ENCODE data around the gene RBP7.

RBP7 gene

DNA sequence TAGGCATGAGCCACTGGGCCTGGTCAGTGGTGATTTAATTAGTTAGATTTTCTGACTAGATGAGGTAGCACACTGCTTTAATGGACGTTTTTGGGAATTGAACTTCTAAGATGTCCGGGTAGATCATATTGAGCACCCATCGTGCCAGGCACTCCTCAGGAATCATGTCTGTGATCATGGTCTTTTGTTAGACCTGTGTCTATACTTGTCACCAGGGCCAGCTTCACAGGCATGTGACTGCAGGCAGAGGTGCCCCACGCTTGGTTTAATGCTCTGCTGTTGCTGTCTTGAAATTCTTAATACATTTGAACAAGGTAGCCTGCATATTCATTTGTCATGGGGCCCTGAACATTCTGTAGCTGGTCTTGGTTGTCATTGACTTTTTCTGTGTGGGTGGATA lies 55.3 kb downstream of the RBP7 start:
- DNase-seq (ENCODE audit: extremely low read depth, low read depth) = no peak
- TF ChIP-seq, protein P1, sequence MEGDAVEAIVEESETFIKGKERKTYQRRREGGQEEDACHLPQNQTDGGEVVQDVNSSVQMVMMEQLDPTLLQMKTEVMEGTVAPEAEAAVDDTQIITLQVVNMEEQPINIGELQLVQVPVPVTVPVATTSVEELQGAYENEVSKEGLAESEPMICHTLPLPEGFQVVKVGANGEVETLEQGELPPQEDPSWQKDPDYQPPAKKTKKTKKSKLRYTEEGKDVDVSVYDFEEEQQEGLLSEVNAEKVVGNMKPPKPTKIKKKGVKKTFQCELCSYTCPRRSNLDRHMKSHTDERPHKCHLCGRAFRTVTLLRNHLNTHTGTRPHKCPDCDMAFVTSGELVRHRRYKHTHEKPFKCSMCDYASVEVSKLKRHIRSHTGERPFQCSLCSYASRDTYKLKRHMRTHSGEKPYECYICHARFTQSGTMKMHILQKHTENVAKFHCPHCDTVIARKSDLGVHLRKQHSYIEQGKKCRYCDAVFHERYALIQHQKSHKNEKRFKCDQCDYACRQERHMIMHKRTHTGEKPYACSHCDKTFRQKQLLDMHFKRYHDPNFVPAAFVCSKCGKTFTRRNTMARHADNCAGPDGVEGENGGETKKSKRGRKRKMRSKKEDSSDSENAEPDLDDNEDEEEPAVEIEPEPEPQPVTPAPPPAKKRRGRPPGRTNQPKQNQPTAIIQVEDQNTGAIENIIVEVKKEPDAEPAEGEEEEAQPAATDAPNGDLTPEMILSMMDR (IDR thresholded peaks at IDR 0.05; ENCODE audit: low read depth, low read length) = no peak

DNA sequence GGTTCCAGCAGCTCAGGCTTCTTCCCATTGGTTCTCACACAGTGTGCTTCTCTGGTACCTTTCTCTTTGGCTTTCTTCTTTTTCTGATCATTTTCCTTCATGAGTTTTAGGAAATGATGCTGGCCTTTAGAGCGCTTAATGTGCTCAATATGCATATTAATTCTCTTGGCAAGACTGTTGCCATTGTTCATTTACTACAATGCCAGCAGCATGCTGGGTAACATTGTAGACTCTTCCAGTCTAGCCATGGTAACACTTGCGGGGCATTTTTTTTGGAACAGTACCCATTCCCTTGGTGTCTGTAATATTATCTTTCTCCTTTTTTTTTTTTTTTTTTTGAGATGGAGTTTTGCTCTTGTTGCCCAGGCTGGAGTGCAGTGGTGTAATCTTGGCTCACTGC lies 57.4 kb downstream of the RBP7 start:
- TF ChIP-seq, protein P1 (IDR thresholded peaks at IDR 0.05; ENCODE audit: low read depth, low read length) = no peak

DNA sequence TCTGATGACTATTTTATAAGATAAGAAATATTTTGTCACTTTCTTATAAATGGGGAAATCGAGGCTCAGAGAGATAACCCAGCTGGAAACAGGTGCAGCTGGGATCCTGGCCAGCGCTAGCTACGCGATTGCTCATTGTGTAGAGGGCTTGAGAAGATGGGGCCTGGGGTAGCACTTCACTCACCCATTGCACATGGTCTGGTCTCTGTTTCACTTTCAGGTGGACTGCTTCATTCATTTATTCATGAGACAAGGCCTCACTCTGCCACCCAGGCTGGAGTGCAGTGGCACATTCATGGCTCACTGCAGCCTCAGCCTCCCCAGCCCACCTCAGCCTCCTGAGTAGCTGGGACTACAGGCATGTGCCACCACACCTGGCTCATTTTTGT lies 59.6 kb downstream of the RBP7 start:
- no peak for DNase-seq (ENCODE audit: extremely low read depth, low read depth)
- TF ChIP-seq, protein P1 (IDR thresholded peaks at IDR 0.05; ENCODE audit: low read depth, low read length) = no peak

More for the DNA sequence above, 57.4 kb downstream of the RBP7 start:
- no peak for DNase-seq (ENCODE audit: extremely low read depth, low read depth)

DNA sequence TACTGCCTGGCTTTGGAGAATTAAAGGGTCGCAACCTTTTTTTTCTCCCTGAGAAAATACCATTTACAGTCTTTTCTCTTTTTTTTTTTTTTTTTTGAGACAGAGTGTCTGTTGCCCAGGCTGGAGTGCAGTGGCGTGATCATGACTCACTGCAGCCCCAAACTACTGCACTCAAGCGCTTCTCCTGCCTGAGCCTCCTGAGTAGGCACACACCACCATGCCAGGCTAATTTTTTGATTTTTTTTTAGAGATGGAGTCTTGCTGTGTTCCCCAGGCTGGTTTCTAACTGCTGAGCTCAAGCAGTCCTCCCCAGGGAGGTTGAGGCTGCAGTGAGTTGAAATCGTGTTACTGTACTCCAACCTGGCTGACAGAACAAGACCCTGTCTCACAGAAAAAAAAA lies 60.3 kb downstream of the RBP7 start:
- TF ChIP-seq, protein P1 (IDR thresholded peaks at IDR 0.05; ENCODE audit: low read depth, low read length) = no peak
- no peak for DNase-seq (ENCODE audit: extremely low read depth, low read depth)

DNA sequence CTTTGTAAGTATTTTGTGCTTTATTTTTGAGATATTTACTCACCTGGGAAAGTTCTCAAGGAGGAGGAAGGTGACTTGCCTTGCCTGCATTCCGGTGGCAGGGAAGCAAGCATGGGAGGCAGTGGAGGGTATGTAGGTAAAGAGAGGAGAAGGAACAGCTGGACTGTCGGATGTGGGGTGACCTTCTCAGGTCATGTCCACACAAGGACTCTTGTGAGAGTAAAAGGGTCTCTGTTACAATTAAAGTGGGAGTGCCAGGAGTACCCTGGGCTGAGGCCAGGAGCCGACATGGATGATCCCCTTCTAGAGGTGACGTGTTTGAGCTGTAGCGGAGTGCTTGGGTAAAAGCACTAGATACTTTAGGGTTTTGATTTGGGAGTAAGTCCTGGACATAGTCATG lies 60.8 kb downstream of the RBP7 start:
- DNase-seq (ENCODE audit: extremely low read depth, low read depth) = no peak
- TF ChIP-seq, protein P1 (IDR thresholded peaks at IDR 0.05; ENCODE audit: low read depth, low read length) = no peak

DNA sequence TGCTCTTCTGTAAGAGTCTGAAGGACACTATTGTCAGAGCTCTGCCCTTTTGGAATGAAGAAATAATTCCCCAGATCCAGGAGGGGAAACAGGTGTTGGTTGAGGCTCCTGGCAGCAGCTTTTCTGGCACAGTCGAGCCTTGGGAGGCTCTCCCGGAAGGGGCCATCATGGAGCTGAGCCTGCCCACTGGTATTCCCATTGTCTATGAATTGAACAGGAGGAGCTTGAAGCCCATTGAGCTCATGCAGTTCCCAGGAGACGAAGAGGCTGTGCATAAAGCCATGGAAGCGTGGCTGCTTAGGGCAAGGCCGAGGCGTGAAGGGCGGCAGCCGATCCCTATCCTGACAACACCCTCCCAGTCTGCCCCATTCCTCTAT lies 62.3 kb downstream of the RBP7 start:
- no peak for DNase-seq (ENCODE audit: extremely low read depth, low read depth)
- TF ChIP-seq, protein P1 (IDR thresholded peaks at IDR 0.05; ENCODE audit: low read depth, low read length) = no peak

DNA sequence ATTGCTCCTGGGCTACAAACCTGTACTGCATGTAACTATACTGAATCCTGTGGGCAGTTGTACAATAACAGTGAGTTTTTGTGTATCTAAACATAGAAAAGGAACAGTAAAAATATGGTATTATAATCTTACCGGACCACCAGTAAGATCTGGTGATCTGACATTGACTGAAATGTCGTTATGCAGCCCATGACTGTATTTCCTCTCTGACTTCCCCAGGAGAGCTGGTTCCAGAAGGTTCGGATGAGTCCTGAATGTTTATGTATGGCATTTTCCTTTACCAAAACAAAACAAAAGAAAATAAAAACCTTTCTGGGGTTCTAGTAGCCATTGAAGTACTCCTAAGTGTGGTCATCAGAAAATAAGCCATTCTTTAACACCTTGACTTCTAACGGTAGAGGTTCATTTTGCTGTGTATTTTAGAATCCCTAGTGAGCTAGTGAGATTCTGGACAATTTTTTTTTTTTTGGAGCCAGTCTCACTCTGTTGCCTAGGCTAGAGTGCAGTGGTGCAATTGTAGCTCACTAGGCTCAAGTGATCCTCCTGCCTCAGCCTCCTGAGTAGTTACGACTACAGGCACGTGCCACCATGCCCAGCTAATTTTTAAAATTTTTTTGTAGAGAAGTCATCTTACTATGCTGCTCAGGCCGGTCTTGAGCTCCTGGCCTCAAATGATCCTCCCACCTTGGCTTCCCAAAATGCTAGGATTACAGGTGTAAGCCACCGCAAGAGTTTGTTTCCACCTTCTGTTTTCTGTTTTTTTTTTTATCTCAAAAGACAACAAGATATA lies 63.5 kb downstream of the RBP7 start:
- TF ChIP-seq, protein P1 (IDR thresholded peaks at IDR 0.05; ENCODE audit: low read depth, low read length) = no peak
- DNase-seq (ENCODE audit: extremely low read depth, low read depth) = no peak
